Left hindlimb (tissue), 1 donor: ENCODE data around the gene PGAM1.
A peak's percentile ranks its signal among the peaks of the same experiment; 100 is the strongest.
"Not testable (repeated sequence)": the region's sequence is repeated elsewhere in the genome, so short reads cannot be mapped to it uniquely, and the experiment has no call there.

Experiments
- DNase-seq: peaks from one replicate; pipeline ENCODE4 v3.0.0-alpha.2; 2018

Gene PGAM1

GRCh38 chr10:97425964-97426775 is at the start of gene PGAM1:
Gene PGAM1 (plus strand): TSS chr10:97426191. CDS start chr10:97426308, 117 bp downstream.
- peak; percentile 97 for DNase-seq

DNA sequence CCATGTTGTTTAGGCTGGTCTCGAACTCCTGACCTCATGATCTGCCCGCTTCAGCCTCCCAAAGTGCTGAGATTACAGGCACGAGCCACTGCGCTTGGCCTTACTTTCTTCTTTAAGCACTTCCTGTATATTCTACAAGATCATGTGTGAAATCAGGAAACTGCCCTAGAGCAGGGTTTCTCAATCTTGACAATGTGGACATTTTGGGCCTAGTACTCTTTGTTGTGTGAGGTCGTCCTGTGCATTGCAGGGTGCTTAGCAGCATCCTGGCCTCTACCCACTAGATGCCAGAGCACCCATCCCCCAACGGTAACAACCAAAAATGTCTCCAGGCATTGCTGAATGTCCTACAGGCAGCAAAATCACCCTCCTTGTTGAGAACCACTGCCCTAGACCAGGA is 49.6 kb upstream of the PGAM1 start:
- DNase-seq: no peak

DNA sequence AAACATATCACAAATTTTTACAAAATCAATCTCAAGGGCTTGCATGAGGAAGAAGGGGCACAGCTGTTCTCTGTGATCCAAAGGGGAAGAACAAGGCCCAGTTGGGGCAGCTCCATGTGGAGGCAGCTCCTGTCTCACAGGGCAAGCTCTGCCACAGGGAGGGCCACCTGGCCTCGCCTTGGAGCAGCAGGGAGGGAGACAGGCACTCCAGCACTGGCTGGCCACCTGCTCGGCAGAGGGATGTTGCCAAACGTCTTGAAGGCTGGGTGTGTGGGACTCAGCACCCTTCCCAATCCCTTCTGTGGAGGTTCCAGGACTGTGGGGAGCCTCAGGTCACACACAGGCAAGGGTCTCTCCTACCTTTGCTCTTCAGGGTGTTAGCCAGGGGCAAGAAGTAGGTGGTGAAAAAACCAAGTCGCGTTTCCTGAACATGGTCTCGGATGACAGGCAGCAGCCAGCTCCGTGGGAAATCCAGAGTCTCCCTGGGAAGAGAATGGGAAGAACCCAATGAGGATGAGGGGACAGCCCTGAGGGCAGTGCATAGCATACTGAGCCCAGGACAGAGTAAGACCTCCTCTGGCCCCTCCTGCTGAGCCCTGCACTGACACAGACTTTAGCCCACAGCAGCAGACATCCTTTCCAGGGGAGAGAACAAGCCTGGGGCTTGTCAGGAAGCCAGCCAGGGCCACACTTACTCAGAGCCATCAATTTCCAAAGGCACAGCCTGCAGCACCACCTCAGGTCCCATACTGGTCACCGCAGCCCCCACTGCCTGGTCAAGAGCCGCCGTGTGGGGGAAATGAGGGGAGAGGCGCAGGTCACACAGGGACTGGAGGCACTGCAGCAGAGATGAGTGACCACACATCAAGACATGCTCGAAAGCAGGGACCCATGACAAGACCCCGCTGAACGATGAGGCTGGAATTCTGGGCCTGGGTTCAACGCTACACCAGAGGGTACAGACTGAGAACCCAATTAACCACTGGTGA is 46.8 kb upstream of the PGAM1 start:
- no peak for DNase-seq

- no peak for DNase-seq
Measured at GRCh38 chr10:97380516-97380915, 45.5 kb upstream of the PGAM1 start.

- DNase-seq: no peak
Measured at GRCh38 chr10:97381626-97382025, 44.4 kb upstream of the PGAM1 start.

- DNase-seq: no peak
Measured at GRCh38 chr10:97383159-97383558, 42.8 kb upstream of the PGAM1 start.

- DNase-seq: no peak
Measured at GRCh38 chr10:97384156-97384555, 41.8 kb upstream of the PGAM1 start.

DNA sequence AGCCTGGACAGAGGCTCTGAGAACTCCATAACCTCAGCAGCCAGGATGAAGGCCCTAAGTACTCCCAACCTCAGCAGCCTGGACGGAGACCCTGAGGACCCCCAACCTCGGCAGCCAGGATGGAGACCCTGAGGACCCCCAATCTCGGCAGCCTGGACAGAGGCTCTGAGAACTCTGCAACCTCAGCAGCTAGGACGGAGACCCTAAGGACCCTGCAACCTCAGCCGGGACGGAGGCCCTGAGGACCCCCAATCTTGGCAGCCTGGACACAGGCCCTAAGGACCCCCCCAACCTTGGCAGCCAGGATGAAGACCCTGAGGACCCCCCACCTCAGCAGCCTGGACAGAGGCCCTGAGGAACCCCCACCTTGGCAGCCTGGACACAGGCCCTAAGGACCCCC is 41.4 kb upstream of the PGAM1 start:
- DNase-seq: no peak

- no peak for DNase-seq
Measured at GRCh38 chr10:97385565-97385964, 40.4 kb upstream of the PGAM1 start.

DNA sequence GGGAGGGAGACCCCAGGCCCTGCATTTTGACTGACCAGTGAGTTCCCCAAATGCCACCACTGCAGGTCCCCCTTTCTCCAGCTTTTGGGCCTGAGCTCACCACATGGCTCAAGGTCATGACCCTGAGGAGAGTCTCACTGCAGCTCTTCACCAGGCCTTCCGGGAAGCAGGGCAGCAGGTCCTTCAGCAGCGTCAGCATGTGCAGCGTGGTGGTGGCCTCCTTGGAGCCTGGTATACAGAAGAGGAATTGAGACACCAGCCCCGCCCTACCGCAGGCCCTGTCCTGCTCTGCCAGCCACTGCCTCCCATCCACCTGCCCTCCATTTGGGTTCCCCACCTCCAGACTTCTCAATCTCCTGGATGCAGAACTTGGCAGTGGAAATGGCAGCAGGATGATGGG is 37.8 kb upstream of the PGAM1 start:
- no peak for DNase-seq

DNA sequence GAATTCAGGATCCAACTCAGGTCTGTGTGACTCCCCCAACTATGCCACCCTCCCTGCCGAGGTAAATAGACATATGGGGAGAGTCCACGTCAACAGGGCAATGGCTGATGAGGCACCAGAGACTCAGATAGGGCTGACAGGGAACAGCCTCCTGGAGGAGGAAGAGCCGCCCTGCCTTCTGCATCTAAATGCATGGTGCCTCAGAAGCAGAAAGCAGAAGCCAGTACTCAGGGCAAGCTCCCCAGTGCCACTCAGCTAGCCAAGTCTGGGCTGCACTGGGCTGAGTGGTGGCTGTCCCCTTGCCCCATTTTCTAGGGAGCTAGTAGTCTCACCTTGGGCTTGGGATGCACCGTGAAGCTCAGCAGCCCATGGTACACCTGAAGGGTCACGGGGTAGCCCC is 35.9 kb upstream of the PGAM1 start:
- DNase-seq: no peak

DNA sequence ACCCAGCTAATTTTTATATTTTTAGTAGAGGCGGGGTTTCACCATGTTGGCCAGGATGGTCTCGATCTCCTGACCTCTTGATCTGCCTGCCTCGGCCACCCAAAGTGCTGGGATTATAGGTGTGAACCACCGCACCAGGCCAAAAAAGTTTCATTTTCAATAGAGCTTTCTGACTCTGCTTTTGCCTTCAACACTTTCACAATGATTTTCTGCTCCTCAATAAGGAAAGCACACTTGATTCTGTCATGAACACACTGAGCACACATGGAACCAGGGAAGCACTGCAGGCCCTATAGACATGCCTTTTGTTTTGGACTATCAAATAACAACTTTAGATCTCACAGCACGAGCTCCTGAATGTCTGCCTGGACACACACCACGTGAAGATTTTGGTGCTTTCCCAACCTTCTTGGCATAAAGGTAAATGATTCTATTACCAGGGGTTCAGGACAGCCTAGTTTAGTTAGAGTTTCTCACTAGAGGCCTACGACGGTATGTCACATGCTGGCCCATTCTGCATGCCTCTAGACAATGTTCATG is 32.9 kb upstream of the PGAM1 start:
- DNase-seq: no peak

- no peak for DNase-seq
Measured at GRCh38 chr10:97396056-97396455, 29.9 kb upstream of the PGAM1 start.

DNA sequence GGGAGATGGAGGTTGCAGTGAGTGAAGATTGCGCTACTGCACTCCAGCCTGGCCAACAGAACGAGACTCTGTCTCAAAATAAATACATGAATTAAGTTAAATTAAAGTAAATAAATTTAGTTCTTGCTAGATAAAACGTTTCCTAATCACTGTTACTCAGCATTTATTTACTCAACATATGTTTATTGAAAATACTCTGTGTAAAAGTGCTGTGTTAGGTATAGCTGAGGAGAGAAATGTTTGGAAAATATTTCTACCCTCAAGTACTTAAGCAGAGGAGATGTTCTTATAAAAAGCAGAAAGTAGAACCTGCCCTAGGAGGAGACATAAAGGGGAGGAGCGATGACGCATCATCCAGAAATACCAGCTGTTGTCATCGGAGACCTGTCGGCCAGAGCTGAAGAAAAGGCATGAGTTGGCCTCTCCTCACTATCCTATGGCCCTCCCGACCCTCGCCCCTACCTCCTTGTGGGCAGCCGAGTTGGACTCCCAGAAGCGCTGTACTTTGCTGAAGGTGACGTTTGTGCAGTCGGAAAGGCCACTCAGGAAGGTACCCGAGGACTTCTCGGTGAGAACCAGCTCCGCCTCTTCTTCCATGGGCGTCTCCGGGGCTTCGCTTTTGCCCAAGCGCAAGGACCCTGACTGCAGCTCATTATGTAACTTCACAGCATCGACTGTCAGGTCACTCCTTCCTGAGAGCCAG is 26.0 kb upstream of the PGAM1 start:
- peak; percentile 44 for DNase-seq

GRCh38 chr10:97400665-97401454 is 25.1 kb upstream of the PGAM1 start, which contains the start of gene RRP12:
Gene RRP12 (minus strand): TSS chr10:97401340. CDS start chr10:97401231, 109 bp downstream.
- DNase-seq: peak; percentile 93

DNA sequence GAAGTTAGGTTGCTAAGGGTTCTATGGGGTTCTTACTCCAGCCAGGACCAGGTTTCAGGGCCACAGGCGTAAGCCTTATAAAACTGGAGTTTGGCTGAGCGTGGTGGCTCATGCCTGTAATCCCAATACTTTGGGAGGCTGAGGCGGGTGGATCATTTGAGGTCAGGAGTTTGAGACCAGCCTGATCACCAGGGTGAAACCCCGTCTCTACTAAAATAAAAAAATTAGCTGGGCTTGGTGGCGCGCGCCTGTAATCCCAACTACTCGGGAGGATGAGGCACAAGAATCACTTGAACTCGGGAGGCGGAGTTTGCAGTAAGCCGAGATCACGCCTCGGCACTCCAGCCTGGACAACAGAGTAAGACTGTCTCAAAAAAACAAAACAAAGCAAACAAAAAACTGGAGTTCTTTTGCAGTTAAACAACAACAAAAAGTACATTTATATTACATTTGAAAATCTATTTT is 24.5 kb upstream of the PGAM1 start:
- DNase-seq: no peak

GRCh38 chr10:97404044-97404443 is 21.9 kb upstream of the PGAM1 start:
- DNase-seq: no peak

DNA sequence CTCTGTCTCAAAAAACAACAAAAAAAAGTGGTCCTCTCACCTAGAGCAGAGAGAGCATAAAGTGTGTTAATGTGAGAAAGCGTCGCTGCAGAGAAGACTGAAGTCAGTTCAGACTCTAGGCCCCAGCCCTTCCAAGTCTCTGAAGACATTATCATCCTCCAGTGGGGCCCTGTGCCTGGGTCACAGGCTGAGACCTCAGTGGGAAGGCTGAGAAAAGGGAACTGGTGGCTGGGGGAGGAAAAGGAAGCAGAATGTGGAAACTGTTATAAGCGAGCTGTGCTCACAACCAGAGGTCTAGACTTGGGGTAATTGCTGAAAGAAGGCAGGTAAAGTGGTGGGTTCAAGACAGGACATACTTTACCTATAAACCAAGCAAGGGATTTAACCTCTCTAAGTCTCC is 19.9 kb upstream of the PGAM1 start:
- DNase-seq: no peak

DNA sequence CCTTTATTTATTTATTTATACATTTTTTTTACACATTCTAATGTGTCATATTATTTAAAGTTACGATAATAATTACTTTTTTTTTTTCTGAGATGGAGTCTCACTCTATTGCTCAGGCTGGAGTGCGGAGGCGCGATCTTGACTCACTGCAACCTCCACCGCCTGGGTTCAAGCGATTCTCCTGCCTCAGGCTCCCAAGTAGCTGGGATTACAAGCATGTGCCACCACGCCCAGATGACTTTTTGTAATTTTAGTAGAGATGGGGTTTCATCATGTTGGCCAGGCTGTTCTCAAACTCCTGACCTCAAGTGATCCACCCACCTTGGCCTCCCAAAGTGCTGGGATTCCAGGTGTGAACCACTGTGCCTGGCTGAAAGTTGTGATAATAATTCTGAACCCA is 19.5 kb upstream of the PGAM1 start:
- not testable (repeated sequence) for DNase-seq

DNA sequence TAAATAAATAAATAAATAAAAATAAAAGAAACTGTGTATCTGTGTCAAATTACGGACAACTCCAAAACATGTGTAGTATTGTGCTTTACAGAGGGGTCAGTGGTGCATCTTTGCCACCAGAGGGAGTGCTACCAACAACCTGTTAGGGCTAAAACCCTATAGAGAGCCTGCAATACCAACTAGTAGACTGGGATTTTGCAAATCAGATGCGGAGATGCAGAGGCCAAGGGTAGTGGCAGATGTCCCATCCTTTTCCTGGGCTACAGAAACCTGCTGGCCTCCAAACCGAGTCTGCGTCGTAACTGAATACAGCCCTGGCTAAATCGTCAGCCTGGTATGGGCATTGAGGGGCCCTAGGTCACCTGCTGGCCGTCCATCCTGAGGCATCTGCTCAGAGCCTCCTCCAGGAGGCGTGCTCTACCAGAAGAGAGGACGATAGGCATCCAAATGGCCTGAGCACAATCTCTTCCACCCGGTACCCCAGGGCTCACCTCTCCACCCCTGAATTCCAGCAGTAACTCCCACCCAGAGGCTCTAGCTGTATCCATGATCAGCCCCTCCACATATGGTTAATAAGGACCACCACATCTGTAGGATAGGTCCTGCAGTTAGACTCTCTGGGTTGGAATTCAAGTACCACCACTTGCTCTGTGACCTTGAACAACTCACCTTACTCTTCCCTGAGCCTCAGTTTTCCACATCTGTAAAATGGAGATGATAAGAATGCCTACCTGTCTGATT is 18.6 kb upstream of the PGAM1 start:
- DNase-seq: peak; percentile 64

GRCh38 chr10:97407952-97408248 is 18.1 kb upstream of the PGAM1 start:
- DNase-seq: no peak
